Measurements from ENCODE around the gene FSD1L.
"Not testable (repeated sequence)": the region's sequence is repeated elsewhere in the genome, so short reads cannot be mapped to it uniquely, and the experiment has no call there.

Gene FSD1L

DNA sequence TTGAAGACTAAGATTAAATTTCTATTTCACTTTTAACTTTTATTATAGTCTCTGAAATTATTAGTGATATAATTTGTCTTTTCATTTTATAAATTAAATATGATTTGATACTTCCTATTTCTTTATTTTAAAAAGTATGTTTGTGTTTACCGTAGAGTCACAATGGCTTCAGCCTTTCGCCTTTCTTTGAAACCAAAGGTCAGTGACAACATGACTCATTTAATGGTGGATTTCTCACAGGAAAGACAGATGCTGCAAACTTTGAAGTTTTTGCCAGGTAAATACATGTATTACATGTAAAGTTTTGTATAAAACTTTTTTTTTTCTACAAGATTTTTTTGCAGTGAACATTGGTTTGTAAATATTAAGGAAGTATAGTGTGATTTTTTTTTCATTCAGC is 36.4 kb downstream of the FSD1L start:
- no peak for DNase-seq (ENCODE audit: low read depth in 3 of 3)

DNA sequence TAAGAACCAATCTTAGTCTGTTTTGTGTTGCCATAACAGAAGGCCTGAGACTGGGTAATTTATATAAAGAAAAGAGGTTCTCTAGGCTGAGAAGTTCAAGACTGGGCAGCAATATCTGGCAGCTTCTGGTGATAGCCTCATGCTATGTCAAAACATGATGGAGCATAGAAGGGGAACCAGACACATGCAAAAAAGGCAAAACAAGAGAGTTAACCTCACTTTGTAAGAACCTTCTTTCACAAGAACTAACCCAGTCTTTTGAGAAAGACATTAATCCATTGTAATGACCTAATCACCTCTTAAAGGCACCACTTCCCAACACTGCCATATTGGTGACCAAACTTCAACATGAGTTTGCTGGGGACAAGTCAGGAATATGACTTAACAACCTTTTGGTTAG is 37.3 kb downstream of the FSD1L start:
- DNase-seq (ENCODE audit: low read depth in 3 of 3): no peak

GRCh38 chr9:105496826-105497225 is 49.0 kb downstream of the FSD1L start:
- DNase-seq (ENCODE audit: low read depth in 3 of 3): no peak

DNA sequence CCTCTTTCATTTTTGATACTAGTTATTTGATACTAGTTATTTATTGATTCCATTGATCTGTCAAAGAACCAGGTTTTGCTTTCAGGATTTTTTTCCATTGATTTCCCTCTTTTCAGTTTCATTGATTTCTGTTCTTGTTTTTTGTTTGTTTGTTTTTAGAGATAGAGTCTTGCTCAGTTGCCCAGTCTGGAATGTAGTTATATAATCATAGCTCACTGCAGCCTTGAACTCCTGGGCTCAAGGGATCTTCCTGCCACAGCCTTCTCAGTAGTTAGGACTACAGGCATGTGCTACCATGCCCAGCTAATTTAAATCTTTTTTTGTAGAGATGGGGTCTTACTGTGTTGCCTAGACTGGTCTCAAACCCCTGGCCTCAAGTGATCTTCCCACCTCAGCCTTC is 49.9 kb downstream of the FSD1L start:
- no peak for DNase-seq (ENCODE audit: low read depth in 3 of 3)

- no peak for DNase-seq (ENCODE audit: low read depth in 3 of 3)
These were observed 52.4 kb downstream of the FSD1L start for GRCh38 chr9:105500108-105500766.

- DNase-seq (ENCODE audit: low read depth in 3 of 3): no peak
These were observed 53.6 kb downstream of the FSD1L start for GRCh38 chr9:105501414-105501813.

GRCh38 chr9:105502276-105502675 is 54.4 kb downstream of the FSD1L start:
- no peak for DNase-seq (ENCODE audit: low read depth in 3 of 3)

DNA sequence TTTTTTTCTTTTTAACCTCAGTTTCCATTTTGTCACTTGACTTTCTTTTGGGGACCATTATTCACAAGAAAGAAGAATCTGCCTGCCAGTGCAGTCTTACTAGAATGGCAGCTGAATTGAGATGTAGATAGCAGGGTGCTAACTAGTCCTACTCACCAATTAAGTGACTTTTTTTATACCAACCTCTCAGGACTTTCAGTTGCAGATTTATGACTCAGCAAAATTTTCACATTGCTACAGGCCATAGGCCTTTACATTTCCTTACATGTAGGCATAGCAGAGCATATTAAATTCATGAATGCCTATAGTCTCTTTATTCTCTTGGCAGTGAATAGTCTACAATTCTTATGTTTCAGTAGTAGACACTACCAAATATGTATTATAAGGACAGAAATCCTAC is 56.0 kb downstream of the FSD1L start:
- DNase-seq (ENCODE audit: low read depth in 3 of 3): no peak

DNA sequence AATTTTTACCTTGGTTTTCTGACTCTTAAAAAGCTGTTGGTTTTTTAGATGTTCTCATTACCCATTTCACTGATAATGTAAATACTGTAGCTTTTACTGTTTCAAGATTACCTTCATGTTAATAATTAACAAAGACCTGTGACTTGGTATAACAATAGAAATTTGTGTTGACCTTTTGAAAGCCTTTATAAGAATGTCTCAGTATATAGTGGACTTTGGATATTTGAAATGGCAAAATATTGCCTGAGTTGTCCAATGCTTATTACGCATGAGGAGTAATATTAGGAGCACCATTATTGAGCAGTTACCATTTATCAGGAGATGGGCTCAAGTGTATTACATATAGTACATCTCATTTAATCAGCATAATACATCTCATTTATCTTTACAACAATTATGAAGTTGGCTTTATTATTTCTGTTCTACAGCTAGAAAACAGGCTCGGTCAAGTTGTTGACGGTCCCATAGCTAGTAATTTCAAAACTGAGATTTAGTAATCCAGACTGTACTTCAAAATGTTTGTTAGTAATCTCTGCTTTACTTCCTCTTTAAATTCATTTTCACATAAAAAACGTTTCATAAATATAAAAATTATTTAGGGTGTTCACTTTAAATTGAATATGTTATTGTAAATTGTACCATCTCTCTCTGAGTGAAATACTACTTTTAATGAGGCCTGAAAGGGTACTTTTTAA is 59.4 kb downstream of the FSD1L start:
- DNase-seq (ENCODE audit: low read depth in 3 of 3): no peak

- DNase-seq (ENCODE audit: low read depth in 3 of 3): no peak
These were observed 60.7 kb downstream of the FSD1L start for GRCh38 chr9:105508530-105508929.

DNA sequence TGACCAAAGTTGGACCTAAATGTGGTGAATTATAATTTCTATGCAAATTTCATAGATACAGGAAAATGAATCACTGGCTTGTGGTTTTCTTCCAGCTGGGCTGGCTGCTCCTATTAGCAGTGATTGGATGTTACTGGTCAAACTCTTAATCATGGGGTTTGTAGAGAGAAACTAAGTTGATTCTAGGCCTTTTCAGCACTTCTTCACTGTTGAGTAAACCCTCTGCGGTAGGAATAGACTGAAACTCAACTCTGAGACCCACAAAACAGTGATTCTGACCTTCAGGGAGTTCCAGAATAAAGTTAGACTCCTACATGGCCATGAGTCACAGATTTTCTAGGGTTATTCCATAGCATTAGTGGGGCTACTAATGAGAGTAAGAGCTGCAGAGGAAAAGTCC is 62.2 kb downstream of the FSD1L start:
- no peak for DNase-seq (ENCODE audit: low read depth in 3 of 3)

DNA sequence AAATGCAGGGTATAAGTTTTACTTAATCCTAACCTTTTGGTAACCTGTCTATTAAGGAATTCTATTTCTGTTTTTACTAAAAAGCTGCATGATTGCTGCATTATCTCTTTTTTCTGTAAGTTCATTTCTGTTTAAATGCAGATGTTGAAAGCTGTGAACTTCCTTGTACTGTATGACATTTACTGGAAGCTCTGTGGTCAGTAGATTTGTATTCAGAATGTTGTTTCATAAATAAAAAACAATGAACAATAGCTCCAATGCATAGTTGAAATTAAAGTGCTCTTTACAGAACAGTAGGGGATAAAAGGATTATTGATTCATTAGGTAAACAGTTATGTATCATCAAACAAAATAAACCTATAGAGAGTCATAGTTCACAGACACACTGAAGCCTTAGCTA is 63.6 kb downstream of the FSD1L start:
- DNase-seq (ENCODE audit: low read depth in 3 of 3): no peak

- no peak for DNase-seq (ENCODE audit: low read depth in 3 of 3)
These were observed 68.1 kb downstream of the FSD1L start for GRCh38 chr9:105515811-105516413.

DNA sequence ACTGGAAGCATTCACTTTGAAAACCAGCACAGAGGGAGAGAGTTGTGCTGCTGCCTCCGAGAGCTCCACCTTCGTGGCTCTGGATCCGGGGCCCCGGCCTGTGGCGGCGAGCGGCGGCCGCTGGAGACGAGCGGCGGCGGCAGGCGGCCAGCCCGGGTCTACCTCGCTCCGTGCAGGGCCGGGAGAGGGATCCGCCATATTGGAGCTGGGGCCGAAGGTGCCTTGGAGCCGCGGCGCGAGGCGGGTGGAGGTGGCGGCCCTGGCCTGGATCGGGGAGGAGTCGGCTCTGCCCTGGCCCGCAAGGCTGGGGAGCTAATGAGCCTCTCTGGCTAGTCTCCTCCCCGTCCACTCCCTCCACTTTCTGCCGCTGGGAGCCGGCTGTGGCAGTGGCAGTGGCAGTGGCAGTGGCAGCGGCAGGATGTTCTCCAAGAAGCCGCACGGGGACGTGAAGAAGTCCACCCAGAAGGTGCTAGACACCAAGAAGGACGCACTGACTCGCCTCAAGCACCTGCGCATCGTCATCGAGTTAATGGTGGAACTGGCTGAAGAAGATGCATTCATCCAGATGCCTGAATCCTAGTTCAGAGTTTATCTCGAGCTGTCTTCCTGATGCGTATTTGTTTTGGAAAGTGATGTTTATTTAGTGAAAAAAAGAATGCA is 72.0 kb downstream of the FSD1L start:
- peak in 1 of 3 experiments; percentile 12 for DNase-seq (ENCODE audit: low read depth in 3 of 3)

- DNase-seq (ENCODE audit: low read depth in 3 of 3): not testable (repeated sequence)
These were observed 73.2 kb downstream of the FSD1L start for GRCh38 chr9:105520992-105521391.

DNA sequence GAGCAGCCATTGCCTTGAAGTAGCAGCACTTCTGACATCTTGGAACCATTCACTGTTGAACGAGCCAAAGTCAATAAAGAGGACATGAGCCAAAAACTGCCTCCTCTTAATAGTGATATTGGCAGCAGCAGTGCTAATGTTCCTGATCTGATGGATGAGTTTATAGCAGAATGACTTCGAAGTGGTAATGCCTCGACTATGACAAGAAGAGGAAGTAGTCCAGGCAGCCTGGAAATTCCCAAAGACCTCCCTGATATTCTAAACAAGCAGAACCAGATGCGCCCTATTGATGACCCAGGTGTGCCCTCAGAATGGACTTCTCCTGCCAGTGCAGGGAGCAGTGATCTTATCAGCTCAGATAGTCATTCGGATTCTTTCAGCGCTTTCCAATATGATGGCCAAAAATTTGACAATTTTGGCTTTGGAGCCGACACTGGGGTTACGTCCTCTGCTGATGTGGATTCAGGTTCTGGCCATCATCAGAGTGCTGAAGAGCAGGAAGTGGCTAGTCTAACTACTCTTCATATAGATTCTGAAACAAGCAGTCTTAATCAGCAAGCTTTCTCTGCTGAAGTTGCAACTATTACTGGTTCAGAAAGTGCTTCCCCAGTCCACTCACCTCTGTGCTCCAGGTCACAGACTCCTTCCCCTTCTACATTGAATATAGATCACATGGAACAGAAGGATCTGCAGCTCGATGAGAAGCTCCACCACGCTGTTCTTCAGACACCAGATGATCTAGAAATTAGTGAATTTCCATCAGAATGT is 75.0 kb downstream of the FSD1L start:
- not testable (repeated sequence) for DNase-seq (ENCODE audit: low read depth in 3 of 3)

- DNase-seq (ENCODE audit: low read depth in 3 of 3): no peak
These were observed 83.7 kb downstream of the FSD1L start for GRCh38 chr9:105531530-105531929.

DNA sequence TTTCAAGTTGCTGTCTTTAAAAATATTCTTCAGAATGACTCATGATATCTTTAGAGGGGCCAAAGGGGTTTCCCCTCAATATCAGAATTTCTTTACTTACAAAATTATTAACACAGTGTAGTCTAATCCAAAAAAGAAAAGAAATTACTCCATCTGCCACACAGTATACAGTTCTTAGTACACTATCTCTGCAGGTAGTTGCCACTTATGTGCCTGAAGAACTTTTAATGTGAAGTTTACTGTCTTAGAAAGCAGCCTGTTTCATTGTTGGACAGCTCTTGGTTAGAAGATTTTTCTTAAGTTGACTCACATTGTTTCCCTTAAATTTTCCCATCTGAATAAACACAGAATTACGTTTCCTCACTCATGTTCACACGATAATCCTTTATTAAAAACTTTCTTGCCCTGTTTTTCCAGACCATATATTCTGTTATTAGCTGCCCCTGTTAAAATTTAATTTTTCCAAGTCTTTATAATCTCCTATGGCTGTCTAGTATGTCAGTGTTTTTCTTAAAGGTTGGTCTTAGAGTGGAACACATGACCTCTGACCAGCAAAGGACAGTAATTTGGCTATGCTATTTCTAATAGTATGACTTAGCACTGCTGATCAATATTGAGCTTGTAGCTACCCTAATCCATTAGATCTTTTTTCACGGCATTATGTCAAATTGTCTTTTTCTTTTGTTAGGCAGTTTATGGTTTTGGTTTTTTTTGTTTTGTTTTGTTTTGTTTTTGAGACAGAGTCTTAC is 88.3 kb downstream of the FSD1L start:
- DNase-seq (ENCODE audit: low read depth in 3 of 3): no peak

- DNase-seq (ENCODE audit: low read depth in 3 of 3): no peak
These were observed 91.6 kb downstream of the FSD1L start for GRCh38 chr9:105539452-105539851.

DNA sequence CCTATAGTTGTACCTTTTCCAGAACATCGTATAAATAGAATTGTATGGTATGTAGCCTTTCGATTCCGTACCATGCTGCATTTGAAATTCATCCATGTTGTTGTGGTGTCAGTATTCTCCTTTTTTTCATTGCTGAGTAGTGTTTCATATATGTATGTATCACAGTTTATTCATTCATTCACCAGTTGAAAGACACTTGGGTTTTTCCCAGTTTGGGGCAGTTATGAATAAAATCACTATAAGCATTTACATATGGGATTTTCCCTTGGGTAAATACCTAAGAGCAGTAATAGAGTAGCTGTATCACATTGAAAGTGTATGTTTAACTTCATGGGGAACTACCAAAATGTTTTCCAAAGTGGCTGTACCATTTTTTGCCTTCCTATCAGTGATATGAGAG is 94.0 kb downstream of the FSD1L start:
- no peak for DNase-seq (ENCODE audit: low read depth in 3 of 3)

GRCh38 chr9:105554042-105554441 is 106.2 kb downstream of the FSD1L start:
- no peak for DNase-seq (ENCODE audit: low read depth in 3 of 3)
